ENCODE results near the gene C4orf33.
"Not testable (repeated sequence)": the region's sequence is repeated elsewhere in the genome, so short reads cannot be mapped to it uniquely, and the experiment has no call there.

GRCh38 chr4:129069537-129069936 lies 26.4 kb upstream of the C4orf33 start:
- not testable (repeated sequence) for TF ChIP-seq CTCF (conservative IDR thresholded peaks at IDR 0.05; ENCODE audit: low read length); EZH2phosphoT487 (IDR thresholded peaks at IDR 0.05; ENCODE audit: borderline replicate concordance, low read depth, low read length)
